ENCODE results near the gene NQO2. TPM values are rescaled to one million over a fixed set of nuclear protein-coding genes. Genes with fewer than 3 reads are reported as not detected.
A peak's percentile ranks its signal among the peaks of the same experiment; 100 is the strongest.
"Not testable (repeated sequence)": the region's sequence is repeated elsewhere in the genome, so short reads cannot be mapped to it uniquely, and the experiment has no call there.

NQO2 gene
- total and polyA plus RNA-seq, 12 donors, result 29.5 to 107 (median 52.4) TPM

DNA sequence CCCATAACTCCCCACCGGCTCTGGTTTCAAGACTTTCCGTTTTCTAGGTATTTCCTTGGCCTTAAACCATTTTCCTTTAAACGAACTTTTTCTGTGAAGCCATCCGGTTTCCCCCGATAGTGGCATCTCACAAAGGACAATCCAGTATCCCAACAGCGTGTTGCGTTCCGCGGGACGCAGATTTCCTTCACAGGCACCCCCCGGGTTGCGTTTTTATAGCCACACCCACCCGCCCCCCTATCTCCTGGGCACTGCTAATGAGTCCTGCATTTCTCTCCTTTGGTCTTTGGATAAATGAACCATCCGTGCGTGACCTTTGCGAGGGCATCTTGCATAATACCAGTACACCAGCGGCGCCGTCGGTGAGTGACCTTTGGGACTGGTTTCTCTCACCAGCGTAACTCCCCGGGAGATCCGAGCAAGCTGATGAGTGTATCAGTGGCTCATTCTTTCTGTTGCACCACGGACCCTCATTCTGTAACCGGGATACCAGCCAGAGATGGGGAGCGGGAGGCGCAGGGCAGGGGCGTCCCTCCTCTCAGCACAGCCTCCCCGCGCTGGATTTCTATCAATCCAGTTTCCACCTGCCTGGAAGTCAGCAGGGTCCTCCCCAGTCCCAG, 586 bp upstream of the NQO2 start:
- TF ChIP-seq, protein P1, sequence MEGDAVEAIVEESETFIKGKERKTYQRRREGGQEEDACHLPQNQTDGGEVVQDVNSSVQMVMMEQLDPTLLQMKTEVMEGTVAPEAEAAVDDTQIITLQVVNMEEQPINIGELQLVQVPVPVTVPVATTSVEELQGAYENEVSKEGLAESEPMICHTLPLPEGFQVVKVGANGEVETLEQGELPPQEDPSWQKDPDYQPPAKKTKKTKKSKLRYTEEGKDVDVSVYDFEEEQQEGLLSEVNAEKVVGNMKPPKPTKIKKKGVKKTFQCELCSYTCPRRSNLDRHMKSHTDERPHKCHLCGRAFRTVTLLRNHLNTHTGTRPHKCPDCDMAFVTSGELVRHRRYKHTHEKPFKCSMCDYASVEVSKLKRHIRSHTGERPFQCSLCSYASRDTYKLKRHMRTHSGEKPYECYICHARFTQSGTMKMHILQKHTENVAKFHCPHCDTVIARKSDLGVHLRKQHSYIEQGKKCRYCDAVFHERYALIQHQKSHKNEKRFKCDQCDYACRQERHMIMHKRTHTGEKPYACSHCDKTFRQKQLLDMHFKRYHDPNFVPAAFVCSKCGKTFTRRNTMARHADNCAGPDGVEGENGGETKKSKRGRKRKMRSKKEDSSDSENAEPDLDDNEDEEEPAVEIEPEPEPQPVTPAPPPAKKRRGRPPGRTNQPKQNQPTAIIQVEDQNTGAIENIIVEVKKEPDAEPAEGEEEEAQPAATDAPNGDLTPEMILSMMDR (IDR thresholded peaks at IDR 0.05), result no peak
- 1% methylated on average over 30 of the region's 30 CpGs for WGBS, 2 donors
- Histone ChIP-seq H3K4me1 (peaks cover 0 to 45% (median 26%) of the 10 kb centered on the region in 9 donors), H3K27me3 (no peaks in the 10 kb centered on the region), H3K9me3 (no peaks in the 10 kb centered on the region), H3K36me3 (peaks cover 0 to 26% (median 0%) of the 10 kb centered on the region in 9 donors), H3K27ac (peak overlapping the region in 9 of 10 donors; percentile 77 to 95 (median 89)), H3K4me3 (peak overlapping the region; percentile 0 to 93 (median 84))
- intact Hi-C loops (cut with DNase I), result loop anchor here in 8 of 10 donors (1.0 to 10.0 kb wide), 7 partner anchors 24 to 256 kb away; partner anchors contain the start of gene PSMG4 (in 3 of the 8)
- DNase-seq (no peak), ATAC-seq (peak in 7 of 8 donors; percentile 5 to 59 (median 39))

DNA sequence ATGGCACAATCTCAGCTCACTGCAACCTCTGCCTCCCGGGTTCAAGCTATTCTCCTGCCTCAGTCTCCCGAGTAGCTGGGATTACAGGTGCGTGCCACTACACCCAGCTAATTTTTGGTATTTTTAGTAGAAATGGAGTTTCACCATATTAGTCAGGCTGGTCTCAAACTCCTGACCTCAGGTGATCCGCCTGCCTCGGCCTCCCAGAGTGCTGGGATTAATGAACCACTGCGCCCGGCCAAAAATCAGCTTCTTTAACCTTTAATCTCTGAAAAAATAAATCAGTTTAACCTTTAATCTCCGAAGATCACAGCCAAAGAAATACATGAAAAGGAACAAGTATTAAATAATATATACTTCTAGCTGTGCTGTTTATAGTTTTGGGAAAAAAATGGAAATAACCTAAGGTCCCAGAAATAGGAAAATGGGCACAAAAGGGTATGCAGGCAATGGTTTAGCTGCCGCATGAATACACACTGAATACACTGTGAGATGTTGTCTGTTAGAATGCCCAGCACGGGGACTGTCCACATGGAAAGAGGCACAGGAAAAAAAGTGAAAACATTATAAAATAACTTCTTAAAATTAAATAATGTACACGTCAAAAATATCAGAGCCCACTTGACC, 1.6 kb downstream of the NQO2 start:
- 91 to 94% methylated on average over 11 of the region's 11 CpGs for WGBS, 2 donors
- no peak for DNase-seq
- Histone ChIP-seq H3K9me3 (no peaks in the 10 kb centered on the region), H3K27ac (peak overlapping the region in 6 of 10 donors; percentile 0 to 62 (median 41)), H3K4me3 (peak overlapping the region in 1 of 10 donors; percentile 85), H3K27me3 (no peaks in the 10 kb centered on the region), H3K4me1 (peaks cover 0 to 45% (median 26%) of the 10 kb centered on the region in 9 donors), H3K36me3 (peaks cover 0 to 35% (median 4%) of the 10 kb centered on the region in 9 donors)
- TF ChIP-seq, protein P1 (IDR thresholded peaks at IDR 0.05), result no peak
- ATAC-seq, result no peak
- intact Hi-C loops (cut with DNase I), result no loop called here

DNA sequence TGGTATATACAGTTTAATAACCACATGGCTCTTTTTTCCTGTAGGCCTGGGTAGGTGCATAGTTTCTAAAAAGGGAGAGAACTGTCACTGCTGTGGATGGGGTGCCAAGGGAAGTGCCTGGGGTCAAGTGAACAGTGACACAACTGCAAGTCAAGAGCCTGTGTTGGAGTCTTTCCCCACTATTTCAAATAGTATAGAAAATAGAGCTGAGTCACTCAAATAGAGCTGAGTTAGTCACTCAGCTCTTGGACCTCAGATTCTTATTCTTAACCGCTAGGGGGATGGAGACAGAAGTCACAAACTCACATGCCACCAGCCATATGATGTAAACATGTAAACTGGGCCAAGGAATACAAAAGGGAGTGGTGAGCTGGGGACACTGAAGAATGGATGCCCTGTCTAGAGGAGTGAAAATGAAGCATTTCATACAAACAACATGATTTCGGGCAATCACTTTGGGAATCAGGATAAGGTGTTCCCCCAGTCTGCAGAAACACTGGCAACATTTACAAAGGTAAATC, 2.1 kb downstream of the NQO2 start:
- no peak overlapping the region for H3K4me3 ChIP-seq
- H3K27ac ChIP-seq, result peak overlapping the region in 6 of 10 donors; percentile 0 to 62 (median 41)
- H3K27me3 ChIP-seq, result no peaks in the 10 kb centered on the region
- H3K36me3 ChIP-seq, result peaks cover 0 to 41% (median 5%) of the 10 kb centered on the region in 9 donors
- TF ChIP-seq, protein P1 (IDR thresholded peaks at IDR 0.05), result peak; percentile 7 to 69 (median 52)
- DNase-seq (peak in 1 of 2 donors; percentile 25), ATAC-seq (no peak)
- intact Hi-C loops (cut with DNase I), result loop anchor here in 1 of 10 donors (1.0 kb wide), 1 partner anchor 22 kb away; no protein-coding TSS in a partner anchor
- WGBS, 2 donors, result 40 to 52% methylated on average over 2 of the region's 2 CpGs
- no peaks in the 10 kb centered on the region for H3K9me3 ChIP-seq
- peaks cover 0 to 45% (median 26%) of the 10 kb centered on the region in 9 donors for H3K4me1 ChIP-seq

DNA sequence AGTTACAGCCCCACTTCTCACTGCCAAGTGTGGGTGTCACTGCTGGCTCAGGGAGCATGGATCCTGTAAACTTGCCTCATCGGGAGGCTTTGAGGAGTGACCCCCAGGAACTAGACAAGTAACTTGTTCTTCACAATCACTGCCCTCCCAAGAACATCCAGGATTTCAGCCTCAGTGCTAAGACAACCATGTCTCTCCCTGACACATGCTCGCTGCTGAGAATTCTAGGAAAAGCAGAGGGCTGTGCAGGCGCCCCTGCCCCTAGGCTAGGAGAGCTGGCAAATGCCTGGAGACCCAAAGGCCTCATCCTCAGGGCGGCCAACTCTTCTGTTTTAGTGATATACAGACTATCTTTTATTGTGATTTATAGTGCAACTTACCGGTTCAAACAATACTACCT, 3.5 kb downstream of the NQO2 start:
- H3K4me3 ChIP-seq; H3K9me3 ChIP-seq; intact Hi-C loops (cut with DNase I); H3K27me3 ChIP-seq; DNase-seq; ATAC-seq: not testable (repeated sequence)
- Histone ChIP-seq H3K36me3 (peaks cover 0 to 55% (median 17%) of the 10 kb centered on the region in 9 donors), H3K4me1 (peaks cover 0 to 44% (median 26%) of the 10 kb centered on the region in 9 donors), H3K27ac (peak overlapping the region in 1 of 10 donors; percentile 21)
- WGBS, 2 donors, result 70 to 78% methylated on average over 4 of the region's 5 CpGs
